GM19043 (cell line): ENCODE measurements around the gene ZFP1.
A peak's percentile ranks its signal among the peaks of the same experiment; 100 is the strongest.
"Not testable (repeated sequence)": the region's sequence is repeated elsewhere in the genome, so short reads cannot be mapped to it uniquely, and the experiment has no call there.

ENCODE experiments used
- ATAC-seq: cut with Tn5 transposase; IDR thresholded peaks from one replicate; pipeline ENCODE4 v1.9.1; 2021; ENCODE audit warnings: low read depth; ENCODE audit not compliant: unreplicated experiment

The ZFP1 gene

DNA sequence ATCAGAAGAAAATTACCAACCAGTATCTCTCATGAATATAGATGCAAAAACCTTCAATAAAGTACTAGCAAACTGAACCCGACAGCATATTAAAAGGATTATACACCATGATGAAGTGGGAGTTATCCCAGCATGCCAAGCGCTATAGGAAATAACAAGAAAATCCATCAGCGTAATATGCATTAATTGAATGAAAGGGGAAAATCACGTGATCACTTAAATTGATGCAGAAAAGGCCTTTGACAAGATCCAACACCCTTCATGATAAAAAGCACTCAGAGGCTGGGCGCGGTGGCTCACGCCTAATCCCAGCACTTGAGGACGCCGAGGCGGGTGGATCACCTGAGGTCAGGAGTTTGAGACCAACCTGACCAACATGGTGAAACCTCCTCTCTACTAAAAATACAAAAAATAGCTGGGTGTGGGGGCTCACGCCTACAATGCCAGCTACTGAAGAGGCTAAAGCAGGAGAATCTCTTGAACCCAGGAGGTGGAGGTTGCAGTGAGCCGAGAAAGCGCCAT, 53.8 kb downstream of the ZFP1 start:
- ATAC-seq, result no peak

DNA sequence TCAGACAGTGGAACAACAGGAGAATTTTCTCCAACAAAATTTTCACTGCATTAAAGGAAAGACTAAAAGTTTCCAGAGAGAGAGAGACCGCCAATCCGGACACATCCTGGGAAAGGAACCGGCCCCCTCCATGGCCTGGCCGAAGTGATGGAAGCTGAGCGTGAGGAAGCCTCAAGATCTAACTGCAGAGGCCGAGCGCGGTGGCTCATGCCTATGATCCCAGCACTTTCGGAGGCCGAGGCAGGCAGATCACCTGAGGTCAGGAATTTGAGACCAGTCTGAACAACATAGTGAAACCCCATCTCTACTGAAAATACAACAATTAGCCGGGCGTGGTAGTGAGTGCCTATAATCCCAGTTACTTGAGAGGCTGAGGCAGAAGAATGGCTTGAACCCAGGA, 54.8 kb downstream of the ZFP1 start:
- ATAC-seq, result no peak

DNA sequence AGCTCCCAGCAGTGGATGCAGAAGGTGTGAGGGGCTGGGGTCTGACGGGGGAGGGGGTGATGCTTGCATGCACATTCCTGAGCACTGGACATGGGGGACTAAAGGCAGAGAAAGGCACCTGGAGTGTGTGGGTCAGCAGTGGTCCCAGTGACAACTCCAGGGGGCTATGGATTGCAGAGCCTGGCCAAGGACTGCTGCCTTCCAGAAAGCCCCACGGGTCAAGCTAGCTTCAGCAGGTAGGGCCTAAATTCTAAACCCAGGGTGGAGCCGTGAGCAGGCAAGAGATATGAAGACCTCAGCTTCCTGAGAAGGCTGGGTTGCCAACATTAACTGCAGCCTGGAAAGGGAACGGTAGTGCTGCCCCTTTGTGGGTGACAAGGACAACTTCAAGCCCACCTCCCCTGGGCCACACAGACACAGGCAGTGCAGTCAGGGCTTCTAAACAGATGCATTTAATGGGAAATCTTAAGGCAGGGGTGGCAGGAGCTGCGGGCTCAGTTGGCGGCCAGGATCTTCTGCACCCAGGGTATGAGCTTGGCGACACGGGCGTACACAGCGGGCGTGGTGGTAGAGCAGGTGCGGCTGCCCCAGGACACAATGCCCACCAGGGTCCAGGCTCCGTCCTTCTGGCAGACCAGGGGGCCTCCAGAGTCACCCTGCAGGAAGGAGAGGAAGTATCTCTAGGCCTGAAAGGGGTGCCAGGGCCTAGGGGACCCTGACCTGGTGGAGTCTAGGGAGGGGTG, 55.5 kb downstream of the ZFP1 start:
- ATAC-seq, result no peak

DNA sequence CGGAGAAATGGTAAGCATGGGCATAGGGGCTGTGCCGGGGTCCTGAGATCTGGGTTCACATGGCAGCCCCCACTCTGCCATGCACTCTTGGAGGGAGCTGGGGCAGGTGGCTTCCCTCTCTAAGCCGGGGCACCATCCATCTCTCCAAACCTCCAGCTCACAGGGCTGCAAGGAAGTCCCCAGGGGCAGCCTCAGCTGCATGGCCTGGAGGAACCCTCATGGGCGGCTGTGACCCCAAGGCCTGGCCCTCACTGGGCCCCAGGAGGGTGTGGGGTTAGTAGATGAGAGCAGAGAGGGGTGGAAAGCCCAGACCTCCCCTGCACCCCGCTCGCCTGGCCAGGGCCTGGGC, 56.1 kb downstream of the ZFP1 start:
- ATAC-seq, result no peak

DNA sequence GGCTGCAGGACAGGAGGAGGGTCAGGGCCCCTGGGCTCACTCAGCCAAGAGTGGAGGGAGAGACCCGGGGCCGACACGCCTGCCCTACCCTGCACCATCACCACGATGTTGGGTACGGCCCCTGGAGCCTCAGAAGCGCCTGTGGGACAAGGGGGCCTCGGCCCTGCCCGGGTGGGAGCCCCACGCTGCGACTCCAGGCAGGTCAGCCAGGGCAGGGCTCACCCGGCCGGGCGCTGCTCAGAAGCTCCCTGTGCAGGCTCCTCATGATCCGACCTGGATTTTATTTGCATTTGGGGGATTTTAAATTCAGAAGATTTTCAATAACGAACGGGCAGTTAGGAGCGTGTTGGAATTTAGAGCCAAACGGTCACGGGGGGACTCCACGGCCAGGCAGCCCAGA, 56.6 kb downstream of the ZFP1 start:
- not testable (repeated sequence) for ATAC-seq

DNA sequence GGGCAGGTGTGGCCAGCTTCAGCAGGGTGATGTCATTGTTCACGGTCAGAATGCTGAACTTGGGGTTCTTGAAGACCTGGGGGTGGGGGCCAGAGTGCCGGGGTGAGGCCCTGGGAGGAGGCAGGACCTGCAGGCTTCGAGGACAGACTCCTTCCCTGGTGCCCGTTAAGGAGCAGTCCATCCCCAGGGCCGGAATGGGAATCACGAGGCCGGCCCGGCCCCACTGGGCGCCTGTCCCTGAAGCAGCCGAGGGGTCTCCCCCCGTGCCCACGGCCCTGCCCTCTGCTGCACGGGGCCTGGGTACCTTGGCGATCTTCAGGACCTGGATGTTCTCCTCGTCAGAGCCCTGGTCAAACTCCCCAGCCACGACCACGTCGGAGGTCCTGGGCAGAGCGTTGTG, 57.1 kb downstream of the ZFP1 start:
- not testable (repeated sequence) for ATAC-seq

DNA sequence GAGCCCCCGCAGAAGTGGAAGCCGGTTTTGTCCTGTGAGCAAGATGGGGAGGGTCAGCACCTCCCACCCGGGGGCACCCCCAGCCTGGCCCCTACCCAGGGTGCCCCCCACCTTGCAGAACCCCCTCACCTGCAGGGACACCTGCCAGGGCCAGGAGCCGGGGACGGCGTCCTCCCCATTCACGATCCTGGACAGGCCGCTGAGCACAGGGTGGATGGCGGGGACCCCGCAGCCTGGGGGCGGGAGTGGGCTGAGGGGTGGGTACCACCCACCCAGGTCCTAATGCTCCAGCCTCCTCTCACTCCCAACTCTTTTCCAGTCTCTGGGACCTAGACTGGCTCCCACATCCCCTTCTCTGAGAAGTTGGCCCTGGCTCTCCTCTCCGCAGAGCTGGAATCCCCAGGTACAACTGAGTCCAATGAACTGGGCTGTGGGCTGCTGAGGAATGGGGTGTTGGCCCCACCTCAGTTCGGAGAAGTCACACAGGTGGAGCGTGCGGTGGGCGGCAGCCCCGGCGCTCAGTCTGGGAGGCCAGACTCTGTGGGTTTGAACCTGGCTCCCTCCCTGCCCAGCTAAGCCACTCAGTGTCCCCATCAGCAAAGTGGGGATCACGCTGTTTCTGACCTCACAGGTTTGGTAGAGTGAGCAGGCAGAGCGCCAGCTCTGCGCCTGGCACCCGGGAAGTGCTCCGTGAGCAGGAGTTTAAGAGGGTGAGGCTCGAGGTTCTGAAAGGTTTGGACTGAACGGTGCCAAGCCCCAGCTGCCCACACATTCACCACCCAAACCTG, 57.8 kb downstream of the ZFP1 start:
- ATAC-seq, result not testable (repeated sequence)

DNA sequence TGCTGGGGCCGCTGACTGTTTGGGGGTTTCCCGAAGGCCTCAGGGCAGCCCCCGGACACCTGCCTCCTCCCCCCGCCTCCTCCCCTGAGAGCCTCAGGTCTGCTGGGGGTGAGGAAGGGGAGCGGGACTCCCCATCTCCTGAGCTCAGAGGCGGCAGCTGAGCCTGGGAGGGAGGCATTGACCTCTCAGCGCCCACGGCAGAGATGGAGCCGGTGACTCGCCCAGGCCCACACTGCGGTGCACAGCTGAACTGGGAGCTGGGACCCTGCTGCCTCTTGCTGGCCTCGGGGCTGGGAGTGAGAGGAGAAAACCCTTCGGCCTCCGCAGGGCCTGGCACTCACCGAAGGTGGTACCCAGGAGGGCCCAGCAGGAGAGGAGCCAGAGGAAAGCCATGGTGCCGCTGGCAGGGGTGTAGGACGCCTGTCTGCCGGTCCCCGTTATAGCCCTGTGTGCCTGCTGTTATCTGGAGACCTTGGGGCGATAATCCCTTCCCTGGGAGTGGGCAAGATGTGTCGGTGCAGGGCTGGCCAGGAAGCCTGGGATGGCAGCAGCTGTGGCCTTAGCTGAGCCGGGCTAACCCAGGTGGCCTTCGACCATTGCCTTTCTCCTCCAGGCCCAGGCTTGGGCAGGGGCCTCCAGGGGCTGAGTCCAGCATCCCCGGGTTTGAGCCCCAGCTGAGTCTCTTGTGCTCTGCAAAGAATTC, 58.6 kb downstream of the ZFP1 start, which contains the start of gene CTRB2:
TSS of gene CTRB2 (minus strand) at position 413 of the 703 bp plus-strand sequence. CDS start at position 393, 20 bp downstream.
- ATAC-seq, result no peak

DNA sequence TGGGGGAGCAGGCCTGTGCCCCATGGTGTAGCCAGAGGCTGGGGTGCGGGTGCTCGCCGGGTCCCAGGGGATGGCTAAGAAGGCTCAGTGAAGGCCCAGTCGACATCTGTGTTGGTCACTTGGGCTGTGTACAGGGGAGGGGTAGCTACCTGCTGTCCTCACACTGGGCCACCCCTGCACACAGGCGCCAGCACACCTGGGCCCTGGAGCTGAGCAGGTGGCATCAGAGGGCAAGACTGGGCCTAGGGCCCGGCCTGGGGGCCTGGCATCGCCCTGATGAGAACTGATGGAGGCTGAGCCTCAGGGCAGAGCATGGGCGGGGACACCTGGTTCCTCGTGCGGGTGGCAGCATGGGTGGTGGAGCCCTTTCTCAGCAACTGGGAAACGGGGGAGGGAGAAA, 59.5 kb downstream of the ZFP1 start:
- no peak for ATAC-seq

DNA sequence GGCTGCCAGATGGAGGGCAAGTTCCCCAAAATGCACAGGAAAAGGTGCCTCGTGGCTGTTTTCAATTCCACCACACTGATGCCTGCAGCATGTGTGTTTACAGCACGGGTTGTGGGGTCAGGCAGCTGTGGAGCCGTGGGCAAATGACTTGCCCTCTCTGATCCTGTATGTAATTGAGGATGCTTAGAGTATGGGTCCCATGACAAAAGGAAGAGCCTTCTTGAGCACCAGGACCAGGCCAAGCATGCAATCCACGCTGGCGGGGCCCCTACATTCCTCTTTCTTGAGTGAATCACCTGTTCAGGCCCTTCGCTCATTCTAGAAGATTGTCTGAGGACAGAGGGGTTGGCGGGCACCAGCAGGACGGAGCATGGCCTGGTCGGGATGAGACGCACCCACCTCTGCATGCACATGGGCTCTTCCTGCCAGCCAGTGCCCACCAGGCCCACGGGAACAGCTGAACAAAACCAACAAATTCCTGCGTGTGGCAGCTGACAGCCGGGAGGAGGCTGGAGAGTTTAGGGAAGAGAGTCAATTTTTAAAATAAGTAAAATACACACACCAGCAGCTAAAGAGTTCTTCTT, 60.0 kb downstream of the ZFP1 start:
- ATAC-seq, result no peak

DNA sequence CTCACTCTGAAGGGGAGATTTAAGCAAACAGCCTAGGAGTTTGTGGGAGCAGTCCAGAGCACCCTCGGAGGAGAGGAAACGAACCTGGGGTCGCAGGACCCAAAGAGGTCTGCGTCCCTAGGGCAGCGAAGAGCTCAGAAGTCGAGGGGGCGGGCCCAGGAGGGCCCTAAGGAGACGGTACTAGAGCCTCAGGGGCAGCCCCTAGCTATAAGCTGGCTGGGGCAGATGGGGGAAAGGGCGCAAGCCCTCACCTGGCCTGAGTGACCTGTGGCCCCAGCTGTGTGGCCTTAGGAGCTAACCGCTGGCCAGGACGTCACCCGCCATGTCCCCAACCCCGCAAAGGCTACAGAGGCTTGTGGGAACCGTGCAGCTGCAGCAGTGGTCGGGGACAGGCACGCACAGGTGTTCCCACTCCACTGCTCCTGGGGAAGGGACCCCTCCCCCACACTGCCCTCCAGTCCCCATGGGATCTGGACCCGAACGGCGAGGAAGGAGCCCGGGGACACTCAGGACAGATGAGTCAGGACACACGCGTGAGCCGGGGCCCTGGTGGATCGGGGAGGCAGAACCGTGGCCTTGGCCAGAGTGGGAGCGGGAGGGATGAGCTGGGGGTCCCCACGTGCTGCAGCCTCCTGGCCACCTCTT, 60.7 kb downstream of the ZFP1 start:
- ATAC-seq, result no peak

DNA sequence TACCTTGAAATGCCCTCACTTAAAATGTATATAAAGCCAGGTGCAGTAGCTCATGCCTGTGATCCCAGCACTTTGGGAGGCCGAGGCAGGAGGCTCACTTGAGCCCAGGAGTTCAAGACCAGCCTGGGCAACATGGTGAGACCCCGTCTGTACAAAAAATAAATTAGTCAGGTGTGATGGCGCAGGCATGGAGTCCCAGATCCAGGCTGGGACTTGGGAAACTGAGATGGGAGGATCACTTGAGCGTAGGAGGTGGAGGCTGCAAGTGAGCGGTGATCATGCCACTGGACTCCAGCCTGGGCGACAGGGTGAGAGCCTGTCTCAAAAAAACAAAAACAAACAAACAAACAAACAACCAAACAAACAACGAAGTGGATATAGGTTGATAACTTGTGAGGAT, 61.2 kb downstream of the ZFP1 start:
- ATAC-seq, result not testable (repeated sequence)

DNA sequence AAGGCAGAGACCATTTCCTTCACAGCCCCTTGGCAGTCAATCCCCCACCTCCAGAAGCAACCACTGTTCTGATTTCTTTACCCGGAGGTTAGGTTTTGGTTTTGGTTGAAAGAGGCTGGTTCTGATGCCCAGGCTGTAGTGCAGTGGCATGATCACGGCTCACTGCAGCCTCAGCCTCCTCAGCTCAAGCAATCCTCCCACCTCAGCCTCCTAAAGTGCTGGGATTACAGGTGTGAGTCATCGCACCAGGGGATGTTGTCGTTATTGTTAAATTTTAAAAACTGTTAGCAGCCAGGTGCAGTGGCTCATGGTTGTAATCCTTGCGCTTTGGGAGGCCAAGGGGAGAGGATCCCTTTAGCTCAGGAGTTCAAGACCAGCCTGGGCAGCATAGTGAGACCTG, 61.6 kb downstream of the ZFP1 start:
- ATAC-seq, result no peak

DNA sequence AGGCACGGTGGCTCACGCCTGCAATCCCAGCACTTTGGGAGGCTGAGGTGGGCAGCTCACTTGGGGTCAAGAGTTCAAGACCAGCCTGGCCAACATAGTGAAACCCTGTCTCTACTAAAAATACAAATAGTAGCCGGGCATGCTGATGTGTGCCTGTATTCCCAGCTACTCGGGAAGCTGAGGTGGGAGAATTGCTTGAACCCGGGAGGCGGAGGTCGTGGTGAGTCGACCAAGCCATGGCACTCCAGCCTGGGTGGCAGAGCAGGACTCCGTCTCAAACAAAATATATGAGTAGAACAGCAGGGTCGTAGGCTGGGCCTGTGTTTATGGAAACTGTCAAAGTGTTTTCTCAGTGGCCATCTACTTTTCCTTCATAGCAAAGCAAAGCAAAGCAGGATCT, 63.0 kb downstream of the ZFP1 start:
- not testable (repeated sequence) for ATAC-seq

DNA sequence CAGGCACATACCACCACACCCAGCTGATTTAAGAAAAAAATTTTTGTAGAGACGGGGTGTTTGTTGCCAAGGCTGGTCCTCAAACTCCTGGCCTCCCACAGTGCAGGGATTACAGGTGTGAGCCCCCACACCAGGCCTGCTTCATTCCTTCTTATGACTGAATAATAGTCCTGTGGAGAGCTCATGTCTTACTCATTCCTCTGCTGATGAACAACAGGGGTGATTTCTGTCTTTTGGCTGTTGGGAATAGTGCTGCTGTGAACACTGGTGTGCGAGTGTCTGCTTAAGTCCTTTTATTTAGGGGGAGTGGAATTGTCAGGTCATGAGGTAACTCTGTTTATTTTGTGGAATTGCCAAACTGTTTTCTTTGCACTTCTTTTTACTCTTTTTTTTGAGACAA, 67.8 kb downstream of the ZFP1 start:
- no peak for ATAC-seq

DNA sequence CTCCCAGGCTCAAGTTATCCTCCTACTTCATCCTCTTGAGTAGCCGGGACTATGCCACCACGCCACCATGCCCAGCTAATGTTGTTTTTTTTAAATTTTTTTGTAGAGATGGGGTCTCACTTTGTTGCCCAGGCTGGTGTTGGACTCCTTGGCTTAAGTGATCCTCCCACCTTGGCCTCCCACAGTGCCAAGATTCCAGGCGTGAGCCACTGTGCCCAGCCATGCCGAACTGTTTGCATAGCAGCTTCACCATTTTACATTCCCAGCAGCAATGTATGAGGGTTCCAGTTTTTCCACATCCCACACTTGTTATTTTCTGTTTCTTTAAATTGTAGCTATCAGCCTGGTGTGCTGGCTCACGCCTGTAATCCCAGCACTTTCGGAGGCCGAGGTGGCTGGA, 68.3 kb downstream of the ZFP1 start:
- ATAC-seq, result no peak

DNA sequence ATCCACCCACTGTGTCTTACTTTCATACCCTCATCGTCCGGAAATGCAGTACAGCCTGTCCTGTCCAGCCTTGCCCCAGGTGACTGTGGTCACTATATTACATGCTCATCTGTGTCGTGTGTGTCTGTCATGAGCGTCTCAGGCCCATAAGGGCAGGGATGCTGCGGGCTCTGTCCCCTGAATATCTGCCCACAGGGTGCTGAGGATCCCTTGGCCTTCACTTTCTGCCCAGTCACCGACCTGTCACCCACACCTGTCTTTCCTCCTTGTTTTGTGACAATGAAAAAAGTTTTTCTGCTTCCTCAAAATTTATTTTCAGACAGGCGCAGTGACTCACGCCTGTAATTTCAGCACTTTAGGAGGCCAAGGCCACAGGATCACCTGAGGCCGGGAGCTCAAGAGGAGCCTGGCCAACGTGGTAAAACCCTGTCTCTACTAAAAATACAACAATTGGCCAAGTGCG, 69.1 kb downstream of the ZFP1 start:
- no peak for ATAC-seq

DNA sequence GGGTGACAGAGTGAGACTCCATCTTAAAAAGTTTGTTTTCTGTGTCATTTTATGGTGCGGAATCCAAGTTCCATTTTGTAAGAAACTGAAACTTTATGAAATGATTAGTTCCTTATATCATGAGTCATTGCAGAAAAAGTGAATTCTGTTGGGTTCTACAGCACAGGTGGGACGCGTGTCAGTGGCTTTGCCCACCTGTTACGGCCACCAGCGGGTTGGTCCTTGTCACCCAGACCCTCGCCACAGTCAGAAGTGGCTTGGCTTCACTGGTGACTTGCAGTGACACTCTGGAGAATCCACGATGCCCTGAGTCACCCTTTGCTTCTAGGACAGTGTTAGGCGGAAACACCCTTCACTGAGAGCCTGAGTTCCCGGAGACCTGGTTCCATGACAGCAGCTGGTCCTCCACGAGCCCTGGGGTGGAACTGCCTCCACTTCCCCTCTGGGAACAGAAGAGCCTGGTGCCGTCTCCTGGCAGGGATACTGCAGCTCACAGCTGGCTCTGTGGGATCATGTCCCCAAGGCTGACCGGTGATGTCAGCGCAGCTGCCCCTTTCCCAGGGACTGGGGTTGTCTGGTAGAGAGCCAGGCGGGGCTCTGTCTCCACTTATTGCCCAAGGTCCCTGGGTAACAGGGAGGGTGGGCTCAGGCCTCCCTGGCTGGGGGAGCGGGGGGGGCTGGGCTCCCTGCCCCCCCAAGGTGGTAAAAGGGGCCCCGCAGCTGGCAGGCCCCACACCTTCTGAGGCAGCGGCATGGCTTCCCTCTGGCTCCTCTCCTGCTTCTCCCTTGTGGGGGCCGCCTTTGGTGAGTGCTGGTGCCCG, 70.1 kb downstream of the ZFP1 start, which contains the start of gene CTRB1:
TSS of gene CTRB1 (plus strand) at position 733 of the 821 bp plus-strand sequence. CDS start at position 753, 20 bp downstream.
- ATAC-seq, result peak; percentile 59

DNA sequence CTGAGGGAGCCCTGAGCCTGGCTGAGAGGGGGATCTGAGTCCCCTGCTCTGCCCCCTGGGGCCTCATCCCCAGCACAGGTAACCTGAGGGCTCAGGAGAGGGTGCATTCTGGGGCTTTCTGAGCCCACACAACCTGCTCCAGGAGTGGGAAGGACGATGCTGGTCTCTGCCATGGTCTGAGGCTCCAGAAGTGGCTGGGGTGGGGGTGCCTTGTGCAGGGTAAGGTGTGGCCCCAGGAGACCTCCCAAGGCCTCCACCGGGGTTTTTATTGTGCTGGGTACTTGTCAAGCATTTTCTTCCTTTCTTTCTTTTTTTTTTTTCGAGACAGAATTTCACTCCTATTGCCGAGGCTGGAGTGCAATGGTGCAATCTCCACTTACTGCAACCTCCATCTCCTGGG, 70.8 kb downstream of the ZFP1 start:
- ATAC-seq, result no peak
